ENCODE results near the gene CFAP299. TPM values are rescaled to one million over a fixed set of nuclear protein-coding genes. Genes with fewer than 3 reads are reported as not detected.
"Not testable (repeated sequence)": the region's sequence is repeated elsewhere in the genome, so short reads cannot be mapped to it uniquely, and the experiment has no call there.

CFAP299 gene
- total RNA-seq, 1 donor from 2014 or later, result not detected

DNA sequence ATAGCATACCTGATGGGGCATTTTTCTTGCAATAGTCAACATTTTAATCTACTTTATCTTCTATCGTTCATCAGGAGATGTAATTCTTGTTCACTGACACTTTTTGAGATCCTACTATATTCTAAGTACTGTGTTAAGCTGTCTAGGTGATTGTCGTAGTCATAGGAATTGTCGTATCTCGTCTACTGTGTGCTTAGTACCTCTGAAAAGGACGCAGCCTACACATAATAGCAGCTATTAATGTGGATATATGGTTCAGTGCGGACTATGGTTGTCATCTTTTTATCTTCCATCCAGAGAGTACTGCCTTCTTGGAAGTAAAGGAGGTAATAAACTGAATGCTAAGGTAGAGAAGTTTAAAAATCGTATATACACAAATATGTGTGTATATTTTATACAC is 21.9 kb upstream of the CFAP299 start:
- peaks cover 82% of the 10 kb centered on the region for H3K27me3 Mint-ChIP-seq (ENCODE audit: low read depth)
- TF ChIP-seq, protein P1, sequence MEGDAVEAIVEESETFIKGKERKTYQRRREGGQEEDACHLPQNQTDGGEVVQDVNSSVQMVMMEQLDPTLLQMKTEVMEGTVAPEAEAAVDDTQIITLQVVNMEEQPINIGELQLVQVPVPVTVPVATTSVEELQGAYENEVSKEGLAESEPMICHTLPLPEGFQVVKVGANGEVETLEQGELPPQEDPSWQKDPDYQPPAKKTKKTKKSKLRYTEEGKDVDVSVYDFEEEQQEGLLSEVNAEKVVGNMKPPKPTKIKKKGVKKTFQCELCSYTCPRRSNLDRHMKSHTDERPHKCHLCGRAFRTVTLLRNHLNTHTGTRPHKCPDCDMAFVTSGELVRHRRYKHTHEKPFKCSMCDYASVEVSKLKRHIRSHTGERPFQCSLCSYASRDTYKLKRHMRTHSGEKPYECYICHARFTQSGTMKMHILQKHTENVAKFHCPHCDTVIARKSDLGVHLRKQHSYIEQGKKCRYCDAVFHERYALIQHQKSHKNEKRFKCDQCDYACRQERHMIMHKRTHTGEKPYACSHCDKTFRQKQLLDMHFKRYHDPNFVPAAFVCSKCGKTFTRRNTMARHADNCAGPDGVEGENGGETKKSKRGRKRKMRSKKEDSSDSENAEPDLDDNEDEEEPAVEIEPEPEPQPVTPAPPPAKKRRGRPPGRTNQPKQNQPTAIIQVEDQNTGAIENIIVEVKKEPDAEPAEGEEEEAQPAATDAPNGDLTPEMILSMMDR (conservative IDR thresholded peaks at IDR 0.05), result no peak
- no peaks in the 10 kb centered on the region for H3K9me3 Mint-ChIP-seq
- H3K27ac Mint-ChIP-seq (ENCODE audit: unreplicated experiment), result no peak overlapping the region
- DNase-seq (ENCODE audit: low read depth, low spot score), result no peak
- H3K36me3 Mint-ChIP-seq (ENCODE audit: low read depth), result no peaks in the 10 kb centered on the region
- no peak overlapping the region for H3K4me3 Mint-ChIP-seq
- H3K4me1 Mint-ChIP-seq, result no peaks in the 10 kb centered on the region

GRCh38 chr4:80315848-80316247 is 19.7 kb upstream of the CFAP299 start:
- peaks cover 82% of the 10 kb centered on the region for H3K27me3 Mint-ChIP-seq (ENCODE audit: low read depth)
- not testable (repeated sequence) for H3K27ac Mint-ChIP-seq (ENCODE audit: unreplicated experiment); H3K4me1 Mint-ChIP-seq; H3K36me3 Mint-ChIP-seq (ENCODE audit: low read depth); H3K4me3 Mint-ChIP-seq; DNase-seq (ENCODE audit: low read depth, low spot score); H3K9me3 Mint-ChIP-seq

DNA sequence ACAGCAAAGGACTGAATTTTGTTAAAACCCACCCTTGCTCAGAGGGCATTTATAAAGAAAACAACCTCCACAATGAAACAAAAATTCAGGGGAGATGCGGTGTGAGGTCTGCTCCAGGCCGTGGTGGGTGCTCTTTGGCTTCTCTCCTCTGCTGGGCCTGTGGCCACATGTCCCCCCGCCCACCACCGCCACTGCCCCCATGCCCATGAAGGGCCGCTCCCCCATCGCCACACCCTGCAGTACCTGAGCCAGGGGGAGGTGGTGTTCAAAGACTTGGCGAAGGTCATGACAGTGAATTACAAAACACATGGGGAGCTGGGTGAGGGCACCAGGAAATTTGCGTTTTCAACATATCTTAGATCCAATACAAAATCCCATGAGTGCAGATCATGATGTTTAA is 14.2 kb upstream of the CFAP299 start:
- Mint-ChIP-seq H3K4me1 (no peaks in the 10 kb centered on the region), H3K27me3 (ENCODE audit: low read depth) (peaks cover 70% of the 10 kb centered on the region), H3K4me3 (no peak overlapping the region), H3K27ac (ENCODE audit: unreplicated experiment) (no peak overlapping the region), H3K9me3 (no peaks in the 10 kb centered on the region), H3K36me3 (ENCODE audit: low read depth) (no peaks in the 10 kb centered on the region)
- no peak for DNase-seq (ENCODE audit: low read depth, low spot score)
- TF ChIP-seq, protein P1 (conservative IDR thresholded peaks at IDR 0.05), result no peak

DNA sequence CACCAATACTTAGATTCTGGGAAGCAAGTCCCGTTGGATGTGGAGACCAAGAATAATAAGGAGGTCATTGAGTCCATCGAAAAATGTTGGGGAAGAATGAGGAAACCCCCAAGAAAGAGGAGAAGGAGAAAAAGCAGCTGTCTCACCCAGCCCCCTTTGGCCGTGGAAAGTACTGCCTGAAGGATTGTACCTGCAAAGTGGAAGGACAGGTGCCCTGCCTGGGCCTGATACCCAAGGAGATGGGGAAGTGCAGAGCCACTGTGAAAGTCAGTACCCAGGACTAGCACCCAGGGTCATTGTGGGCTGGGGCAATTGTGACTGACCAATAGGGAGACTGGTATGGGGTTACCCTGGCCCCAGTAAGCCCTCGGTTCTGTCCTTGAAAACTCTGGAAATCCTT is 13.8 kb upstream of the CFAP299 start:
- H3K9me3 Mint-ChIP-seq, result no peaks in the 10 kb centered on the region
- no peak overlapping the region for H3K27ac Mint-ChIP-seq (ENCODE audit: unreplicated experiment)
- no peak for DNase-seq (ENCODE audit: low read depth, low spot score)
- H3K4me3 Mint-ChIP-seq, result no peak overlapping the region
- H3K36me3 Mint-ChIP-seq (ENCODE audit: low read depth), result no peaks in the 10 kb centered on the region
- TF ChIP-seq, protein P1 (conservative IDR thresholded peaks at IDR 0.05), result no peak
- H3K4me1 Mint-ChIP-seq, result no peaks in the 10 kb centered on the region
- H3K27me3 Mint-ChIP-seq (ENCODE audit: low read depth), result peaks cover 66% of the 10 kb centered on the region

DNA sequence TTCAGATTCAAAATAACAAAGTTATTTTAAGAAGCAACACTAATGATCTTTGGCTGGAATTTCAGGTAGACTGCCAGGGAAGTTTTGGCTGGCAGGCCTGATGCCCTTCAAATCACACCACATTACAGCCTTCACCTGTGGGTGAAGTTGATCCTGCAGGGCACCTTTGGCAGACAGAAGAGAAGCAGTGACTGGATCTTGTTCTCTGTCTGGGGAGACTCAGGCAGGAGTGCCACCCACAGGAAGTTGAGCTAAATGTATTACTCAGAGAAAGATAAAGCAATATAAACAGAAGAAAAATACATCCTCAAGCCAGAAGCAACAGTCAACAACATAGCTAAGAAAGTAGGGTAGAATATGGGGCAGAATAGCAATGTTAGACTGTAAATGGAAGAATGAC is 12.8 kb upstream of the CFAP299 start:
- Mint-ChIP-seq H3K4me3 (no peak overlapping the region), H3K27me3 (ENCODE audit: low read depth) (peaks cover 56% of the 10 kb centered on the region), H3K36me3 (ENCODE audit: low read depth) (no peaks in the 10 kb centered on the region), H3K27ac (ENCODE audit: unreplicated experiment) (no peak overlapping the region), H3K9me3 (no peaks in the 10 kb centered on the region), H3K4me1 (no peaks in the 10 kb centered on the region)
- no peak for DNase-seq (ENCODE audit: low read depth, low spot score)
- TF ChIP-seq, protein P1 (conservative IDR thresholded peaks at IDR 0.05), result no peak

DNA sequence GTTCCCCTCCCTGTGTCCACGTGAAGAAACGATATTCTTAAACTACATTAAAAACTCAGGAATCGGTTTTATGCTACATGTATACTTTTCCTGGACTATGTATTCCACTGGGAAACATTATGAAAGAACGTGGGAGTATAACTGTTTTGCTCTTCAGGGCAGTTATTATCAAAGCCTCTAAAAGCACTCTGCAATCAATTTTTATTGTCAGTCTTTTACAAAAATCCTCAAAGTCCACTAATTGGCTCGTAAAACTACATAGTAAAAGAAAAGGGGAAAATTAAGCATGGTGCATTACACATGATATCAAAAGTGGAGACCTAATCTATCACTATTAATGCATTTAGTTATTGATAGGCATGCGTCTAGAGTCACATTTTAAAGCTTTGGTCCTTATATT is 11.4 kb upstream of the CFAP299 start:
- TF ChIP-seq, protein P1 (conservative IDR thresholded peaks at IDR 0.05), result no peak
- H3K4me3 Mint-ChIP-seq, result no peak overlapping the region
- H3K4me1 Mint-ChIP-seq, result no peaks in the 10 kb centered on the region
- no peak overlapping the region for H3K27ac Mint-ChIP-seq (ENCODE audit: unreplicated experiment)
- H3K27me3 Mint-ChIP-seq (ENCODE audit: low read depth), result peaks cover 42% of the 10 kb centered on the region
- DNase-seq (ENCODE audit: low read depth, low spot score), result no peak
- H3K9me3 Mint-ChIP-seq, result no peaks in the 10 kb centered on the region
- H3K36me3 Mint-ChIP-seq (ENCODE audit: low read depth), result no peaks in the 10 kb centered on the region

Measured in neural crest cell (in vitro differentiated cells).